CD4-positive, CD25-positive, alpha-beta regulatory T cell (primary cell): ENCODE results near the gene RUNX2. TPM values are rescaled to one million over a fixed set of nuclear protein-coding genes. Genes with fewer than 3 reads are reported as not detected.
A peak's percentile ranks its signal among the peaks of the same experiment; 100 is the strongest.
"Not testable (repeated sequence)": the region's sequence is repeated elsewhere in the genome, so short reads cannot be mapped to it uniquely, and the experiment has no call there.

ENCODE experiments used
- ATAC-seq, 2 donors: fragments of 150-1000 bp; cut with Tn5 transposase; one replicate each; pipeline ENCODE4 v1.10.0; 2021; ENCODE audit warnings: low read depth in 2 of 2, moderate number of reproducible peaks in 2 of 2, moderate library complexity in 1 of 2
- DNase-seq, 3 donors: peaks; one replicate each; pipeline versions ENCODE4 v3.0.0 to v3.0.0-alpha.2; 2012 to 2022; ENCODE audit warnings: mixed read lengths in 1 of 3
- H3K27ac ChIP-seq: one replicate; pipeline ENCODE4 v1.7.0; 2013; ENCODE audit warnings: mild to moderate bottlenecking, low read length; ENCODE audit not compliant: insufficient read depth, poor library complexity, severe bottlenecking
- H3K27me3 ChIP-seq: one replicate; pipeline ENCODE4 v1.7.0; 2013; ENCODE audit warnings: low read length; ENCODE audit not compliant: control insufficient read depth, insufficient read depth
- H3K36me3 ChIP-seq: one replicate; pipeline ENCODE4 v1.7.0; 2013; ENCODE audit warnings: mild to moderate bottlenecking, low read length, moderate library complexity; ENCODE audit not compliant: control insufficient read depth, insufficient read depth
- H3K4me1 ChIP-seq: 2 replicates; pipeline ENCODE4 v1.7.0; 2013; ENCODE audit warnings: mild to moderate bottlenecking, low read length; ENCODE audit not compliant: insufficient read depth, control insufficient read depth, poor library complexity, severe bottlenecking
- H3K4me3 ChIP-seq: one replicate; pipeline ENCODE4 v1.7.0; 2013; ENCODE audit warnings: low read depth, mild to moderate bottlenecking, low read length, moderate library complexity
- H3K9me3 ChIP-seq, 2 experiments: 1 replicate in 1 of 2; 2 replicates in 1 of 2; pipeline ENCODE4 v1.7.0; 2013; ENCODE audit warnings: low read length in 2 of 2, mild to moderate bottlenecking in 1 of 2, moderate library complexity in 1 of 2; ENCODE audit not compliant: control insufficient read depth in 2 of 2
- H3K27ac Mint-ChIP-seq, 3 donors: one replicate each; pipeline ENCODE4 v1.8.0; 2020 to 2022; ENCODE audit warnings: mild to moderate bottlenecking in 3 of 3, mixed read lengths in 3 of 3, moderate library complexity in 2 of 3
- H3K27me3 Mint-ChIP-seq: one replicate; pipeline ENCODE4 v1.8.0; 2022; ENCODE audit warnings: mild to moderate bottlenecking, mixed read lengths
- H3K36me3 Mint-ChIP-seq: one replicate; pipeline ENCODE4 v1.8.0; 2020; ENCODE audit warnings: mixed read lengths
- H3K4me1 Mint-ChIP-seq, 4 donors: one replicate each; pipeline ENCODE4 v1.8.0; 2020 to 2022; ENCODE audit warnings: mixed read lengths in 4 of 4, mild to moderate bottlenecking in 1 of 4
- H3K4me3 Mint-ChIP-seq, 4 donors: one replicate each; pipeline ENCODE4 v1.8.0; 2020 to 2022; ENCODE audit warnings: mild to moderate bottlenecking in 4 of 4, mixed read lengths in 4 of 4, moderate library complexity in 3 of 4
- H3K9me3 Mint-ChIP-seq, 7 donors: one replicate each; pipeline ENCODE4 v1.8.0; 2020 to 2022; ENCODE audit warnings: mixed read lengths in 7 of 7, mild to moderate bottlenecking in 3 of 7, moderate library complexity in 2 of 7
- polyA plus RNA-seq, 4 donors: library from polyadenylated mRNA; unstranded; fragments of 300-500 nt; fragmentation: Illumina TruSeq; gene quantifications; one replicate each; pipeline ENCODE4 v1.2.3, GENCODE V29; 2021
- total RNA-seq: library from RNA; stranded (reverse); gene quantifications from one replicate; pipeline ENCODE4 v1.2.3, GENCODE V29; 2022

The RUNX2 gene
- total and polyA plus RNA-seq, 5 donors from 2014 or later: 5.3 to 30.0 (median 5.5) TPM

- Histone ChIP-seq H3K4me3 (no peak overlapping the region), H3K36me3 (no peaks in the 10 kb centered on the region), H3K27ac (no peak overlapping the region), H3K9me3 (no peaks in the 10 kb centered on the region), H3K27me3 (peaks cover 3% of the 10 kb centered on the region), H3K4me1 (peaks cover 11% of the 10 kb centered on the region)
- Mint-ChIP-seq H3K27me3 (peaks cover 20% of the 10 kb centered on the region), H3K9me3 (peaks cover 0 to 1% (median 0%) of the 10 kb centered on the region in 7 donors), H3K27ac (peak overlapping the region in 1 of 3 donors; percentile 37), H3K36me3 (no peaks in the 10 kb centered on the region), H3K4me1 (peaks cover 14 to 36% (median 26%) of the 10 kb centered on the region in 4 donors), H3K4me3 (no peak overlapping the region)
- no peak for ATAC-seq
- DNase-seq: no peak
Observed at GRCh38 chr6:45667300-45667699, 339.2 kb downstream of the RUNX2 start.

GRCh38 chr6:45667766-45668165, 339.6 kb downstream of the RUNX2 start:
- Histone ChIP-seq H3K4me1 (peaks cover 11% of the 10 kb centered on the region), H3K9me3 (no peaks in the 10 kb centered on the region), H3K27me3 (peaks cover 3% of the 10 kb centered on the region), H3K4me3 (no peak overlapping the region), H3K27ac (no peak overlapping the region), H3K36me3 (no peaks in the 10 kb centered on the region)
- Mint-ChIP-seq H3K4me1 (peaks cover 14 to 33% (median 24%) of the 10 kb centered on the region in 4 donors), H3K27me3 (peaks cover 15% of the 10 kb centered on the region), H3K36me3 (no peaks in the 10 kb centered on the region), H3K27ac (peak overlapping the region in 1 of 3 donors; percentile 37), H3K4me3 (no peak overlapping the region), H3K9me3 (peaks cover 0 to 1% (median 0%) of the 10 kb centered on the region in 7 donors)
- ATAC-seq (no peak), DNase-seq (no peak)

- Mint-ChIP-seq H3K4me3 (no peak overlapping the region), H3K9me3 (peaks cover 0 to 3% (median 0%) of the 10 kb centered on the region in 7 donors), H3K27me3 (peaks cover 13% of the 10 kb centered on the region), H3K4me1 (peaks cover 14 to 30% (median 22%) of the 10 kb centered on the region in 4 donors), H3K27ac (peak overlapping the region in 1 of 3 donors; percentile 39), H3K36me3 (no peaks in the 10 kb centered on the region)
- Histone ChIP-seq H3K27ac (no peak overlapping the region), H3K9me3 (no peaks in the 10 kb centered on the region), H3K36me3 (no peaks in the 10 kb centered on the region), H3K4me1 (peaks cover 4% of the 10 kb centered on the region), H3K4me3 (no peak overlapping the region), H3K27me3 (no peaks in the 10 kb centered on the region)
- no peak for DNase-seq
- no peak for ATAC-seq
Observed at GRCh38 chr6:45668705-45669104, 340.6 kb downstream of the RUNX2 start.

- not testable (repeated sequence) for H3K9me3 ChIP-seq, H3K36me3 ChIP-seq, DNase-seq, H3K27ac ChIP-seq, H3K36me3 Mint-ChIP-seq, H3K27me3 ChIP-seq, H3K27me3 Mint-ChIP-seq, H3K4me3 ChIP-seq, H3K4me3 Mint-ChIP-seq, H3K9me3 Mint-ChIP-seq, ATAC-seq, H3K27ac Mint-ChIP-seq
- H3K4me1 ChIP-seq: peaks cover 22% of the 10 kb centered on the region
- peaks cover 7 to 27% (median 13%) of the 10 kb centered on the region in 4 donors for H3K4me1 Mint-ChIP-seq
Observed at GRCh38 chr6:45673167-45673566, 345.0 kb downstream of the RUNX2 start.

- H3K27ac ChIP-seq, H3K27me3 Mint-ChIP-seq, H3K9me3 ChIP-seq, H3K9me3 Mint-ChIP-seq, DNase-seq, H3K27ac Mint-ChIP-seq, H3K36me3 ChIP-seq, H3K4me3 ChIP-seq, ATAC-seq, H3K36me3 Mint-ChIP-seq, H3K27me3 ChIP-seq: not testable (repeated sequence)
- Mint-ChIP-seq H3K4me3 (peak overlapping the region in 1 of 4 donors; percentile 52), H3K4me1 (peaks cover 7 to 32% (median 16%) of the 10 kb centered on the region in 4 donors)
- peaks cover 22% of the 10 kb centered on the region for H3K4me1 ChIP-seq
Observed at GRCh38 chr6:45675166-45675565, 347.0 kb downstream of the RUNX2 start.

GRCh38 chr6:45675634-45676033, 347.5 kb downstream of the RUNX2 start:
- H3K4me3 Mint-ChIP-seq: no peak overlapping the region
- H3K27ac Mint-ChIP-seq: no peak overlapping the region
- Histone ChIP-seq H3K4me3 (no peak overlapping the region), H3K4me1 (peaks cover 22% of the 10 kb centered on the region), H3K36me3 (no peaks in the 10 kb centered on the region), H3K27ac (no peak overlapping the region), H3K27me3 (no peaks in the 10 kb centered on the region), H3K9me3 (peaks cover 2 to 3% of the 10 kb centered on the region in 2 experiments)
- no peaks in the 10 kb centered on the region for H3K27me3 Mint-ChIP-seq
- ATAC-seq (no peak), DNase-seq (no peak)
- peaks cover 7 to 32% (median 16%) of the 10 kb centered on the region in 4 donors for H3K4me1 Mint-ChIP-seq
- peaks cover 0 to 8% (median 2%) of the 10 kb centered on the region in 7 donors for H3K9me3 Mint-ChIP-seq
- no peaks in the 10 kb centered on the region for H3K36me3 Mint-ChIP-seq

GRCh38 chr6:45676380-45676779, 348.2 kb downstream of the RUNX2 start:
- H3K36me3 Mint-ChIP-seq: no peaks in the 10 kb centered on the region
- no peaks in the 10 kb centered on the region for H3K27me3 ChIP-seq
- H3K9me3 ChIP-seq: peaks cover 2 to 3% of the 10 kb centered on the region in 2 experiments
- H3K27ac ChIP-seq: no peak overlapping the region
- H3K4me3 Mint-ChIP-seq: peak overlapping the region in 1 of 4 donors; percentile 49
- ATAC-seq: no peak
- no peaks in the 10 kb centered on the region for H3K36me3 ChIP-seq
- no peak for DNase-seq
- peak overlapping the region in 1 of 3 donors; percentile 31 for H3K27ac Mint-ChIP-seq
- peaks cover 22% of the 10 kb centered on the region for H3K4me1 ChIP-seq
- no peak overlapping the region for H3K4me3 ChIP-seq
- peaks cover 0 to 8% (median 3%) of the 10 kb centered on the region in 7 donors for H3K9me3 Mint-ChIP-seq
- no peaks in the 10 kb centered on the region for H3K27me3 Mint-ChIP-seq
- peaks cover 7 to 32% (median 16%) of the 10 kb centered on the region in 4 donors for H3K4me1 Mint-ChIP-seq
